Activated naive CD4-positive, alpha-beta T cell treated with anti-CD3 and anti-CD28 coated beads for 36 hours (primary cell): Measurements from ENCODE around the gene OXLD1. TPM values are rescaled to one million over a fixed set of nuclear protein-coding genes. Genes with fewer than 3 reads are reported as not detected.
A peak's percentile ranks its signal among the peaks of the same experiment; 100 is the strongest.

Experiments used
- CTCF ChIA-PET: fragments of 350-600 bp; sonication (Branson Sonifier 250); formaldehyde crosslinking; loops from one replicate; lab custom pipeline; 2021; ENCODE audit warnings: antibody characterized with exemption; lab: Charles Lee
- DNase-seq: peaks from one replicate; pipeline ENCODE4 v3.0.0-alpha.2; 2020
- H3K27ac Mint-ChIP-seq: one replicate; pipeline ENCODE4 v1.8.0; 2021; ENCODE audit warnings: mild to moderate bottlenecking, mixed read lengths
- H3K27me3 Mint-ChIP-seq: one replicate; pipeline ENCODE4 v1.8.0; 2021; ENCODE audit warnings: low read depth, mixed read lengths
- H3K36me3 Mint-ChIP-seq: one replicate; pipeline ENCODE4 v1.8.0; 2021; ENCODE audit warnings: low read depth, mixed read lengths
- H3K4me1 Mint-ChIP-seq: one replicate; pipeline ENCODE4 v1.8.0; 2021; ENCODE audit warnings: low read depth, mixed read lengths
- H3K4me3 Mint-ChIP-seq: one replicate; pipeline ENCODE4 v1.8.0; 2021; ENCODE audit warnings: mild to moderate bottlenecking, moderate library complexity, mixed read lengths
- H3K9me3 Mint-ChIP-seq: one replicate; pipeline ENCODE4 v1.8.0; 2021; ENCODE audit warnings: mixed read lengths
- intact Hi-C: fragments of 100-400 bp; cut with micrococcal nuclease; formaldehyde crosslinking; loops from one replicate; pipeline ENCODE4 v1.15.1; 2023
- total RNA-seq, 2 experiments: library from RNA; stranded (reverse); gene quantifications; one replicate each; pipeline ENCODE4 v1.2.3, GENCODE V29; 2021

Gene OXLD1
- total RNA-seq, 2 experiments from 2014 or later: 41.9 to 44.1 TPM

GRCh38 chr17:81672954-81673353, 6.5 kb upstream of the OXLD1 start:
- intact Hi-C loops: no loop called here
- H3K4me1 Mint-ChIP-seq: peaks cover 11% of the 10 kb centered on the region
- H3K4me3 Mint-ChIP-seq: no peak overlapping the region
- peaks cover 22% of the 10 kb centered on the region for H3K36me3 Mint-ChIP-seq
- no peaks in the 10 kb centered on the region for H3K27me3 Mint-ChIP-seq
- no peaks in the 10 kb centered on the region for H3K9me3 Mint-ChIP-seq
- no peak for DNase-seq
- CTCF ChIA-PET: no interaction called here
- H3K27ac Mint-ChIP-seq: no peak overlapping the region

GRCh38 chr17:81672504-81672903, 6.1 kb upstream of the OXLD1 start:
- Mint-ChIP-seq H3K4me1 (peaks cover 16% of the 10 kb centered on the region), H3K9me3 (no peaks in the 10 kb centered on the region), H3K4me3 (no peak overlapping the region), H3K27ac (no peak overlapping the region), H3K36me3 (peaks cover 26% of the 10 kb centered on the region), H3K27me3 (no peaks in the 10 kb centered on the region)
- CTCF ChIA-PET: no interaction called here
- DNase-seq: no peak
- intact Hi-C loops: no loop called here

DNA sequence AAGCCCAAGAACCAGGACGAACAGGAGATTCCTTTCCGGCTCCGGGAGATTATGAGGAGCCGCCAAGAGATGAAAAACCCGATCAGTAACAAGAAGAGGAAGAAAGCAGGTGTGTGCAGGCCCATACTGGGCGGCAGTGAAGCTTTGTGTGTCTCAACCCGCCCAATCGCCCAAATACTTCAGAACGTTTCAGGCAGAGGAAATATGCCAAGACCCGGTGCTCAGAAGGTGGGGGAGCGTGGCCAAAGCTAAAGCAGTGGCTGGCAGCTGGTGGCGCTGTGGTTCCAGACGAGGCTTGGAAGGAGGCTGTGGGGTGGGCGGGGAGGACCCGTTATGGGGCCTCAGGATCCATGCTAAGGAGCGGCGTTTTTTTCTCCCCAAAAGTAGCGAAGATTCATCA, 1.3 kb upstream of the OXLD1 start:
- Mint-ChIP-seq H3K36me3 (peaks cover 42% of the 10 kb centered on the region), H3K27me3 (no peaks in the 10 kb centered on the region), H3K27ac (peak overlapping the region; percentile 41), H3K9me3 (no peaks in the 10 kb centered on the region), H3K4me1 (peaks cover 48% of the 10 kb centered on the region), H3K4me3 (peak overlapping the region; percentile 99)
- no peak for DNase-seq
- CTCF ChIA-PET: interaction anchor here (0.5 to 1.6 kb wide), 4 partner anchors 11 to 104 kb away, joined by 3 to 4 read pairs (median 3); no protein-coding TSS in a partner anchor
- intact Hi-C loops: loop anchor here (2.0 to 5.0 kb wide), 5 partner anchors 15 to 193 kb away; partner anchors contain the start of genes ACTG1, ARL16, FAAP100 and NPLOC4

- Mint-ChIP-seq H3K27ac (peak overlapping the region; percentile 96), H3K4me1 (peaks cover 52% of the 10 kb centered on the region), H3K36me3 (peaks cover 37% of the 10 kb centered on the region), H3K9me3 (no peaks in the 10 kb centered on the region), H3K4me3 (peak overlapping the region; percentile 99), H3K27me3 (no peaks in the 10 kb centered on the region)
- peak; percentile 23 for DNase-seq
- intact Hi-C loops: loop anchor here (2.0 to 5.0 kb wide), 5 partner anchors 17 to 195 kb away; partner anchors contain the start of genes ACTG1, ARL16, FAAP100 and NPLOC4
- CTCF ChIA-PET: interaction anchor here (0.9 kb wide), 1 partner anchor 17 kb away, joined by 3 read pairs; no protein-coding TSS in a partner anchor
Observed at GRCh38 chr17:81666092-81666341, 388 bp downstream of the OXLD1 start.

DNA sequence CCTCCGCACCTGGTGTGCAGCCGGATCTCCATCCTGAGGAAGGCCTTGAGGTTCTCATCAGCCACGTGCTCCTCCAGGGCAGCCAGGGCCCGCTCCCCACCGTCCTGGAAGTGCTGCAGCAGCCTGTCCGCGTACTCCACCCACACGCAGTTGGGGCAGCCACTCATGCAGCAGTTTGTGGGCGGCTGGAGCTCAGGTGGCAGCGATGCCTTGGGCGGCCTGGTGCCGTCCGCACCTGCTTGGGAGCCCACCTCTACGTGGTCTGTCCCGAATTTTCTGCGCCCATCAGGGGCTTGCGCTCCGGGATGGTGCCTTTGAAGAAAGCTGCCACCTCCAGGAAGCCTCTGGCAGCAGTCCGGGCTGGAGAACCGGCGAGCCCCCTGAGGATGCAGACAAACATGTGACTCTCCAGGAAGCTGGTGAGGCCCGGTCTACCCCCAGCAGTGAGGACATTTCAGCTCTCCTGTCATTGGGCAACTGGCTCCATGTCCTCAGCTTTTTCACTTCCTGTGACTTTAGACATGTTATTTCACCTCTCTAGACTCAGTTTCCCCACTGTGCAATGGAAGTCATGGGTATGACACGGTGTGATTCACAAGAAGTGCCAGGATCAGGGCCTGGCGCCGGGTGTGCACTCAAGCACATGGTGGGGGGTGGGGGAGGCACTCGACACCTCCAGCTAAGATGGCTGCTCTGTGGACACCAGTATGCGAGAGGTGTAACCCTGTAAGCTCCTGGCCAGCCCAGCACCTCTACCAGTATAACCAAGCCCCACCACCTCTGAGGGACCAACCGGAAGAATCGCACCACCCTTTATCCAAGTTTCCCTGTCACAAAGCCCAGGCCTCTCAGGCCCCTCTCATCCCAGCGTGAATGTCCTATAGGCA, 957 bp downstream of the OXLD1 start:
- Mint-ChIP-seq H3K27me3 (no peaks in the 10 kb centered on the region), H3K9me3 (no peaks in the 10 kb centered on the region), H3K27ac (peak overlapping the region; percentile 96), H3K36me3 (peaks cover 37% of the 10 kb centered on the region), H3K4me1 (peaks cover 52% of the 10 kb centered on the region), H3K4me3 (peak overlapping the region; percentile 99)
- intact Hi-C loops: loop anchor here (2.0 to 5.0 kb wide), 5 partner anchors 17 to 195 kb away; partner anchors contain the start of genes ACTG1, ARL16, FAAP100 and NPLOC4
- CTCF ChIA-PET: interaction anchor here (0.6 to 1.3 kb wide), 4 partner anchors 15 to 36 kb away, joined by 3 to 4 read pairs (median 3); no protein-coding TSS in a partner anchor
- DNase-seq: peak; percentile 69

- CTCF ChIA-PET: interaction anchor here (0.7 kb wide), 1 partner anchor 67 kb away, joined by 3 read pairs; no protein-coding TSS in a partner anchor
- intact Hi-C loops: no loop called here
- peak overlapping the region; percentile 21 for H3K4me3 Mint-ChIP-seq
- DNase-seq: peak; percentile 20
- H3K27me3 Mint-ChIP-seq: no peaks in the 10 kb centered on the region
- H3K9me3 Mint-ChIP-seq: no peaks in the 10 kb centered on the region
- peaks cover 30% of the 10 kb centered on the region for H3K36me3 Mint-ChIP-seq
- H3K4me1 Mint-ChIP-seq: peaks cover 50% of the 10 kb centered on the region
- peak overlapping the region; percentile 96 for H3K27ac Mint-ChIP-seq
Observed at GRCh38 chr17:81664051-81664470, 2.3 kb downstream of the OXLD1 start.

DNA sequence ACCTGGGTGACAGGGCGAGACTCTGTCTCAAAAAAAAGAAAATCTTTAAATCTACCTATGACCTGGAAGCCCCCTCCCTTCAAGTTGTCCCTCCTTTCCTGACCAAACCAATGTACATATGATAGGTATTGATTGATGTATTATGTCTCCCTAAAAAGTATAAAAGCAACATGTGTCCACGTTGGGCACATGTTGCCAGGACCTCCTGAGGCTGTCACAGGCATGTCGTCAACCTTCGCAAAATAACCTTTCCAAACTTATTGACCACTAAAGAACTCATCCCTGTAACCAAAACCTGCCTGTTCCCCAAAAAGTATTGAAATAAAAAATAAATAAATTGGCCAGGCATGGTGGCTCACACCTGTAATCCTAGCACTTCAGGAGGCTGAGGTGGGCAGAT, 4.4 kb downstream of the OXLD1 start:
- peaks cover 18% of the 10 kb centered on the region for H3K36me3 Mint-ChIP-seq
- no peak overlapping the region for H3K4me3 Mint-ChIP-seq
- no peaks in the 10 kb centered on the region for H3K27me3 Mint-ChIP-seq
- intact Hi-C loops: no loop called here
- no peak for DNase-seq
- no peaks in the 10 kb centered on the region for H3K9me3 Mint-ChIP-seq
- peaks cover 37% of the 10 kb centered on the region for H3K4me1 Mint-ChIP-seq
- CTCF ChIA-PET: interaction anchor here (1.1 kb wide), 1 partner anchor 61 kb away, joined by 3 read pairs; no protein-coding TSS in a partner anchor
- H3K27ac Mint-ChIP-seq: no peak overlapping the region

- no peaks in the 10 kb centered on the region for H3K9me3 Mint-ChIP-seq
- CTCF ChIA-PET: no interaction called here
Observed at GRCh38 chr17:81660441-81660840, 6.0 kb downstream of the OXLD1 start.

DNA sequence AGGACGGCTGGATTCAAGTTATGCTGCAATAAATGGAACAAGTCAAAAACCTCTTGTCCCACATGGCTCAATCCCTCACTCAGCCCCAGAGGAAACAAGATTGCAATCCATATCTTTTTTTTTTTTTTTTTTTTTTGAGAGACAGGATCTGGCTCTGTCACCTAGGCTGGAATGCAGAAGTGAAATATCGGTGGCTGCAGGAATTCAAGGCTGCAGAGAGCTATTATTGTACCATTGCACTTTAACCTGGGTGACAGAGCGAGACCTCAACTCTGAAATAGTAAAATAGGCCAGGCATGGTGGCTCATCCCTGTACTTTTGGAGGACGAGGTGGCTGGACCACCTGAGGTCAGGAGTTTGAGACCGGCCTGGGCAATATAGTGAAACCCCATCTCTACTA, 7.4 kb downstream of the OXLD1 start:
- H3K9me3 Mint-ChIP-seq: no peaks in the 10 kb centered on the region
- H3K36me3 Mint-ChIP-seq: peaks cover under 1% of the 10 kb centered on the region
- H3K4me1 Mint-ChIP-seq: peaks cover 14% of the 10 kb centered on the region
- no peak overlapping the region for H3K27ac Mint-ChIP-seq
- intact Hi-C loops: no loop called here
- no peak for DNase-seq
- CTCF ChIA-PET: interaction anchor here (0.6 kb wide), 1 partner anchor 214 kb away, joined by 3 read pairs; no protein-coding TSS in a partner anchor
- H3K4me3 Mint-ChIP-seq: no peak overlapping the region
- no peaks in the 10 kb centered on the region for H3K27me3 Mint-ChIP-seq

More at GRCh38 chr17:81660441-81660840, 6.0 kb downstream of the OXLD1 start:
- Mint-ChIP-seq H3K36me3 (peaks cover 10% of the 10 kb centered on the region), H3K27me3 (no peaks in the 10 kb centered on the region), H3K4me3 (no peak overlapping the region), H3K4me1 (peaks cover 28% of the 10 kb centered on the region), H3K27ac (no peak overlapping the region)
- DNase-seq: no peak
- intact Hi-C loops: no loop called here

- H3K27ac Mint-ChIP-seq: no peak overlapping the region
- intact Hi-C loops: no loop called here
- H3K9me3 Mint-ChIP-seq: no peaks in the 10 kb centered on the region
- CTCF ChIA-PET: interaction anchor here (0.6 kb wide), 1 partner anchor 59 kb away, joined by 3 read pairs; no protein-coding TSS in a partner anchor
- no peaks in the 10 kb centered on the region for H3K36me3 Mint-ChIP-seq
- H3K4me1 Mint-ChIP-seq: peaks cover 7% of the 10 kb centered on the region
- H3K4me3 Mint-ChIP-seq: no peak overlapping the region
- DNase-seq: no peak
- H3K27me3 Mint-ChIP-seq: peaks cover 4% of the 10 kb centered on the region
Observed at GRCh38 chr17:81656835-81657234, 9.6 kb downstream of the OXLD1 start.

DNA sequence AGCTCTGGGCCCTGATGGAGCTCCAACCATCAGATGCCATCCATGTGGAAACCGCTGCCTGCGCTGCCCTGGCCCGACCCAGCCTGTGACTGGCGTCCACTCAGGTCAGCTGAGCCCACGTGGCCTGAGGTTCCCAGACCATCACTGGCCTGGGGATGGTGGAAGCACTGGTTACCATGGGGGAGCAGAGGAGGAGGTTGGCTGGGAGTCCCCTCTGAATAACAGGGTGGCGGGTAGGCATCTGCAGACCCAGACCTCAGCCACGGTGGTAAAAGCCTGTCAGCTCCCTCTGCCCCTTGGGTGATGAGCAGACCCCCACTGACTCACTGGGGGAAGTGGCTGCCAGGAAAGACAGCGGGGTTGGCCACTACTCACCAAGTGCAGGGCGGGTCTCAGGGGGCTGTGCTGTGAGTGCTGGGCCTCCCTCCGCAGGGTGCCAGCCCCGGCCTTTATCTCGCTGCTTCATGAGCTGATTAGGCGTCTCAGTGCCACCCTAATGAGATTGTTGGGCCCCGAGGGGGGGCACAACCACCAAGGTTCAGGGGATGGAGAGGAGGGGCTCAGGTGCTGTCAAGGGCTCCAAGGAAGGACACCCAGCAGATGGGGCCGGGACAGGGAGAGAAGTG, 10.2 kb downstream of the OXLD1 start, which contains the start of gene PDE6G:
Gene PDE6G, minus strand, starts transcription at position 425 of the 626 bp plus-strand sequence. CDS start 3,237 bp downstream, outside the sequence.
- H3K9me3 Mint-ChIP-seq: no peaks in the 10 kb centered on the region
- peaks cover 7% of the 10 kb centered on the region for H3K4me1 Mint-ChIP-seq
- H3K27me3 Mint-ChIP-seq: peaks cover 8% of the 10 kb centered on the region
- intact Hi-C loops: no loop called here
- no peaks in the 10 kb centered on the region for H3K36me3 Mint-ChIP-seq
- no peak within 1 kb of the TSS for H3K4me3 Mint-ChIP-seq
- CTCF ChIA-PET: interaction anchor here (0.6 kb wide), 1 partner anchor 58 kb away, joined by 3 read pairs; no protein-coding TSS in a partner anchor
- no peak for DNase-seq
- no peak within 1 kb of the TSS for H3K27ac Mint-ChIP-seq
